ENCODE data around the gene PDGFD. TPM values are rescaled to one million over a fixed set of nuclear protein-coding genes. Genes with fewer than 3 reads are reported as not detected.
"Not testable (repeated sequence)": the region's sequence is repeated elsewhere in the genome, so short reads cannot be mapped to it uniquely, and the experiment has no call there.

The PDGFD gene
- total RNA-seq, 1 donor from 2014 or later: 37.1 TPM

DNA sequence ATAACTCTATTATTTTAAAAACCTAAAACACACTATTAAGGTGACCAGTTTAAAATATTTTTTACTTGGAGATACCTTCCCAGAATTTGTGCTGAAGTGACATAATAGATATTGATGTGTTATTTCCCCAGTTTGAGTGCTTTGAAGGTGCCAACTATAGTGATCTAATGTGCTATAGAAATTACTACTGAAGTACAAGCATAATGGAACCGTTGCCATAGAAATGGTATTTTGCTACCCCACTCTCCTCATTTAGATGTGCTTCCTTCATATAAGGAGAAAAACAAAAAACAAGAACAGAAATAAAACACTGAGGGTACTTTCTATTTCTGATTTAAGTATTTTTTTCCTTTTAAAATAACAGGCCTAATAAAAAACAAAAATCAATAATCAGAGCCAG is 108.4 kb downstream of the PDGFD start:
- no peak for DNase-seq (ENCODE audit: low spot score)

GRCh38 chr11:104054911-104055529 is 108.9 kb downstream of the PDGFD start:
- no peak for DNase-seq (ENCODE audit: low spot score)

DNA sequence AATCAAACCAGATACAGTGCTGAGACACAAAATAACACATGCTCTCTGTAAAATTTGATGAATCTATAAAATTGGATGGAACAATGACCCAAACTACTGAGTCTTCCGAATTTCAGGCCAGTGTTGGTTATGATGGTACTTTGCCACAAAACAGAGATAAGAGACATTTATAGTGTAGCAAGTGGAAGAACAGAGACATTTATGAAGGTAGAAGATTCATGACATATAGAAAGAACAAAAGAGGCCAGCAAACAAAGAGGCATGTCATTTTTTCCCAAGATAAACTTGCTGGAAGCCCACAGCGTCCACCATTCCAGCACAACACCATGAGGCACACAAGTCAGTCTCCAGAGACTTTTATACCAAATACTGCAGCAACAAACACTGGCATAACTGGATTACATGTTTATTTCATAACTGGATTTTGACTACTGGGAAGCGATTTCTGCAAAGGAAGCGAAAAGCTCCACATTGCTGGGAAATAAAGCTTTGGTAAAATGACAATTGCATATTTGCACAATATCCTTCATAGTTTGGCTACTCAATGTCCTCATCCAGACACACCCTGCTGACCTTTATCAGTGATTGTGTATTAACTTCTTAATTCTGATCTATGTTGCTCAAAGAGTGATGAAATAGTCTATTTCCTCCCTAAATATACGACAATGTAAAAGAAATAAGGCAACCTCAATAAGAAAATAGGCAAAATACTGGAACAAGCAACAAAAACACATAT is 110.0 kb downstream of the PDGFD start:
- no peak for DNase-seq (ENCODE audit: low spot score)

DNA sequence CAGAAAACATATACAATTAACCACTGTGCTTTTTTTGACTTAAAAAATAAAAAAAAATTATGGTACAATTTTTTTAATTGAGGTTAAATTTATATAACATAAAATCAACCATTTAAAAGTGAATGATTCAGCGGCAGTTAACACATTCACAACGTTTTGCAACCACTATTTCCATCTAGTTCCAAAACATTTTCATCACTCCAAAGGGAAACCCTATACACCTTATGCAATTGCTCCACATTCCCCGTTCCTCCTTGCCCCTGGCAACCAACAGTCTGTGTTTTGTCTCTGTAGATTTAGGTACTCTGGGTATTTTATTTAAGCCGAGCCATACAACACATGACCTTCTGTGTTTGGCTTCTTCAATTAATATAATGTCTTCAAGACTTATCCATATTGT is 112.2 kb downstream of the PDGFD start:
- no peak for DNase-seq (ENCODE audit: low spot score)

GRCh38 chr11:104049116-104049515 is 114.8 kb downstream of the PDGFD start:
- DNase-seq (ENCODE audit: low spot score): no peak

DNA sequence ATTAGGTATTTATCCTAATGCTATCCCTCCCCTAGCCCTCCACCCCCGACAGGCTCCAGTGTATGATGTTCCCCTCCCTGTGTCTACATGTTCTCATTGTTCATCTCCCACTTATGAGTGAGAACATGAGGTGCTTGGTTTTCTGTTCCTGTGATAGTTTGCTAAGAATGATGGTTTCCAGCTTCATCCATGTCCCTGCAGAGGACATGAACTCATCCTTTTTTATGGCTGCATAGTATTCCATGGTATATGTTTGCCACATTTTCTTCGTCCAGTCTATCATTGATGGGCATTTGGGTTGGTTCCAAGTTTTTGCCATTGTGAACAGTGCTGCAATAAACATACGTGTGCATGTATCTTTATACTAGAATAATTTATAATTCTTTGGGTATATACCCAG is 117.1 kb downstream of the PDGFD start:
- DNase-seq (ENCODE audit: low spot score): not testable (repeated sequence)

- DNase-seq (ENCODE audit: low spot score): no peak
Measured at GRCh38 chr11:104046331-104046730, 117.6 kb downstream of the PDGFD start.

GRCh38 chr11:104043678-104044239 is 120.2 kb downstream of the PDGFD start:
- no peak for DNase-seq (ENCODE audit: low spot score)

DNA sequence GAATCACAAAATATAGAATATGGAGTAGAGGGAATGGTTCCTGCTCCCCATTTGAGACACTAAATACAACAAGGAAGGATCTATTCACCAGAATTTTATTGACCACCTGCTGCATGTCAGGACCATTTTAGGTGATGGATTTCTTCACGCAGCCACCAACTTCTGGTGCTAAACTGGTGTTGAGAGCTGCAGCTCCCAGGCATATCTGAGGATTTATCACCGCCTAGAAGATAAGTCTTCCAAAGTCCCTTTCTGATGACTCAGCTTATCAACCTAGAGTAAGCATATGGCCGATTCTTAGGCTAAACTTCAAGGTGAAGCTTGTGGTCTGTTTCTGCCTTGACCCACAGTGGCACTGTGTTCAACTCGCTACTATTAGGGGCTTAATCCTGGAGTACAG is 120.8 kb downstream of the PDGFD start:
- no peak for DNase-seq (ENCODE audit: low spot score)

- DNase-seq (ENCODE audit: low spot score): no peak
Measured at GRCh38 chr11:104041792-104042191, 122.2 kb downstream of the PDGFD start.

- no peak for DNase-seq (ENCODE audit: low spot score)
Measured at GRCh38 chr11:104036995-104037394, 127.0 kb downstream of the PDGFD start.

- no peak for DNase-seq (ENCODE audit: low spot score)
Measured at GRCh38 chr11:104036588-104036987, 127.4 kb downstream of the PDGFD start, which contains the start of gene DDI1. Gene DDI1 (plus strand): TSS chr11:104036640. CDS start chr11:104036823, 183 bp downstream.

DNA sequence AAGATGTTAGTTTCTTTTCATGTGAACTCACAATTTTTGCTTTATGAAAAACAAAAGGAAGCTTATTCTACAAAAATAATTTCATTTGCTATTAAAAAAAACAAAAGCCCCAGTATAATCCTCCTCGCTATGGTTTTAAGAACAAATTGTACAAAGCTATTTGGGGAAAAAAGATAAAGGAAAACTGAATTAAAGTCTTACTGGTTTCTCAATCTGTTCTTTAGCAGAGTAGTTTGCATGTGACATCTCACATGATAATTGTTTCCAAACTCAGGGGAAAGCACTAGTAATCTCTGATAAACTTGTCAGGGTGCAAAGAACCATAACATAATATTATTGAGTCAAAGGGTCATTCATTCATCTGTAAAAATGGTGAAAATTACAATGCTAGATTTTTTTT is 130.4 kb downstream of the PDGFD start:
- no peak for DNase-seq (ENCODE audit: low spot score)

DNA sequence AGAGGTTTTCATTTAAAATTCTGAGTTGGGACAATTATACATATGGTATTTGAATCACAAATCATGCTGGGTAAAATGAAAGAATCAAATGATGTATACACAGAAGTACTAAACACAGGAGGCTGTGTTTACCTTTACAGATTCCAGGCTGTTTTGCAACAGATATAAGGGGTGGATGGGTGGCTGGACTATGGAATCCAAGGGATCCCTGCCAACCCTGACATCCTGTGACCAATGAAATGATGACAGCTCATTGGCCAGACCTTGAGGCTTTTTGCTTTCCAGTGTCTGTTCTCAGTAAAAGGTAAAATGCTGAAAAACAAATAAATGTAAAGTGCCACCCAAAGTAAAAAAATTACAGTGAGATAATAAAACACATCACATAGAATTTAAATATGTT is 130.8 kb downstream of the PDGFD start:
- no peak for DNase-seq (ENCODE audit: low spot score)

GRCh38 chr11:104028476-104029263 is 135.3 kb downstream of the PDGFD start:
- DNase-seq (ENCODE audit: low spot score): no peak

GRCh38 chr11:104024572-104024971 is 139.4 kb downstream of the PDGFD start:
- DNase-seq (ENCODE audit: low spot score): no peak

DNA sequence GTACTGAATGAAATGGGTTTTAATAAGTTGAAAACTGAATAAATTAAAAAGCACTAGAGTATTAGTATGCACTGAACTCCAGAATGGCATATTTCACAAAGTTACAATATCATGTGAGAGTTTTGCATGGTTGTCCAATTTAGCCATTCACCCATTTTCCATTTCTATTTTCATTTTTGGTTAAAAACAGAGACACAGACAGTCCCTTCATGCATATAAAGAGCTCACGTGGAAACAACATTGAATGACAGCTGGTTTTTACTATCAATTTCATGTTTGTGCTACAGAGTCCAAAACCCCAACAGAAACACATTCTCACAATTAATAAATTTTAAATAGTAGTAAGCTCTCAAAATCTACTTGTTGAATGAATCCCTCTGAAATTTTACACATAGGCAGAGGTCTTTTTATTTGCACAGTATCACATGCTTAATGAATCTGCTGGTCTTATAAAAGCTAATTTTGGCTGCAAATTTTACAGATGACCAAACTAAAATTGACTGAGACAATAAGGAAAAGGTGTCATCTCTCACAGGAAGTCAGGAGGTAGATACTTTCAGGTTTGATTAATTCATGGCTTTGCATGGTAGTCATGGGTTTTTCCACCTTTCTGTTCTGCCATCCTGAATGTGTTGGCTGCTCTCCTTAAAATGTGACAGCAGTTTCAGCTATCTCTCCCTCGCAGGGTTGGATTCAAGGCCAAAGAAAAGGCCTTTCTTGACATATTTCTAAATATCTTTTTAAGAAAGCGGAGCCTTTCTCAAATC is 148.1 kb downstream of the PDGFD start:
- DNase-seq (ENCODE audit: low spot score): no peak

- DNase-seq (ENCODE audit: low spot score): no peak
Measured at GRCh38 chr11:104011044-104011443, 152.9 kb downstream of the PDGFD start.

- DNase-seq (ENCODE audit: low spot score): no peak
Measured at GRCh38 chr11:104009744-104010143, 154.2 kb downstream of the PDGFD start.

- DNase-seq (ENCODE audit: low spot score): no peak
Measured at GRCh38 chr11:104005234-104005855, 158.6 kb downstream of the PDGFD start.

DNA sequence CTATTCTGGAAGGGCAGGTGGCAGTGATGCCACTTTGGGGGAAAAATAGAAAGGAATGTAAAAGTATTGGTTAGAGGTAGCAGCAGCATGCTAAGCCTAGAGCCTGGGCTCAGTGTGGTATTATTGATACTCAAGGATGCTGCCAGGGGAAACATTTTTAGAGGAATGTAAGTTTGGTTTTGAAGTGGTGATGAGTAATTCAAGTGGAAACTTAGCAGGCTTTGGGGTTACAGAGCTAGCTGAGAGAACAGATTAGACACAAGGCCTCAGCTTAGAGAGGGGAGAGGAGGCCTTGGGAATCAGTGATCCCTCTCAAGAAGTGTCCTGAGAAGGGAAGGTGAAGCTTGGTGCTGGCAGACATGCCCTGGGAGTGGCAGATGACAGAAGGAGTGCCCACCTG is 160.5 kb downstream of the PDGFD start:
- DNase-seq (ENCODE audit: low spot score): no peak

Data from mesenteric fat pad (tissue), 1 donor.